Immature natural killer cell (primary cell): ENCODE results near the gene ZNF627. TPM values are rescaled to one million over a fixed set of nuclear protein-coding genes. Genes with fewer than 3 reads are reported as not detected.
A peak's percentile ranks its signal among the peaks of the same experiment; 100 is the strongest.

ENCODE experiments used
- DNase-seq, 3 donors: peaks; one replicate each; pipeline ENCODE4 v3.0.0; 2022; ENCODE audit warnings: mixed read lengths in 1 of 3
- H3K27ac Mint-ChIP-seq, 6 donors: one replicate each; pipeline ENCODE4 v1.8.0; 2020; ENCODE audit warnings: mixed read lengths in 6 of 6, mild to moderate bottlenecking in 5 of 6, inconsistent platforms in 4 of 6, moderate library complexity in 3 of 6
- H3K27me3 Mint-ChIP-seq, 3 donors: one replicate each; pipeline ENCODE4 v1.8.0; 2020 to 2021; ENCODE audit warnings: low read depth in 3 of 3, mild to moderate bottlenecking in 3 of 3, mixed read lengths in 3 of 3, moderate library complexity in 3 of 3, inconsistent platforms in 1 of 3
- H3K36me3 Mint-ChIP-seq, 3 donors: one replicate each; pipeline ENCODE4 v1.8.0; 2020; ENCODE audit warnings: mixed read lengths in 3 of 3, inconsistent platforms in 2 of 3, mild to moderate bottlenecking in 2 of 3
- H3K4me1 Mint-ChIP-seq, 2 donors: one replicate each; pipeline ENCODE4 v1.8.0; 2020; ENCODE audit warnings: inconsistent platforms in 2 of 2, mild to moderate bottlenecking in 2 of 2, mixed read lengths in 2 of 2, moderate library complexity in 1 of 2
- H3K4me3 Mint-ChIP-seq, 5 donors: one replicate each; pipeline ENCODE4 v1.8.0; 2020; ENCODE audit warnings: mild to moderate bottlenecking in 5 of 5, mixed read lengths in 5 of 5, inconsistent platforms in 3 of 5, moderate library complexity in 3 of 5
- H3K9me3 Mint-ChIP-seq, 6 donors: one replicate each; pipeline ENCODE4 v1.8.0; 2020; ENCODE audit warnings: mild to moderate bottlenecking in 6 of 6, mixed read lengths in 6 of 6, inconsistent platforms in 4 of 6, moderate library complexity in 3 of 6
- polyA plus RNA-seq, 3 donors: library from polyadenylated mRNA; unstranded; fragments of 300-500 nt; fragmentation: Illumina TruSeq; gene quantifications; one replicate each; pipeline ENCODE4 v1.2.3, GENCODE V29; 2021

The ZNF627 gene
- polyA plus RNA-seq, 3 donors from 2014 or later = 6.1 to 9.6 (median 6.9) TPM

- DNase-seq = no peak
- no peak overlapping the region for H3K27ac Mint-ChIP-seq
- no peaks in the 10 kb centered on the region for H3K4me1 Mint-ChIP-seq
- H3K9me3 Mint-ChIP-seq = peaks cover 12 to 29% (median 24%) of the 10 kb centered on the region in 6 donors
- peaks cover 16 to 23% (median 19%) of the 10 kb centered on the region in 3 donors for H3K36me3 Mint-ChIP-seq
- H3K27me3 Mint-ChIP-seq = no peaks in the 10 kb centered on the region
- H3K4me3 Mint-ChIP-seq = no peak overlapping the region
Observed at GRCh38 chr19:11652056-11652455, 54.8 kb downstream of the ZNF627 start.

- H3K27me3 Mint-ChIP-seq = no peaks in the 10 kb centered on the region
- peaks cover 12 to 29% (median 24%) of the 10 kb centered on the region in 6 donors for H3K9me3 Mint-ChIP-seq
Observed at GRCh38 chr19:11652492-11652891, 55.2 kb downstream of the ZNF627 start.

GRCh38 chr19:11656535-11656934 is 59.3 kb downstream of the ZNF627 start:
- no peak overlapping the region for H3K4me3 Mint-ChIP-seq
- peaks cover 12 to 24% (median 22%) of the 10 kb centered on the region in 6 donors for H3K9me3 Mint-ChIP-seq
- no peak for DNase-seq
- H3K36me3 Mint-ChIP-seq = peaks cover 16 to 20% (median 19%) of the 10 kb centered on the region in 3 donors
- no peaks in the 10 kb centered on the region for H3K4me1 Mint-ChIP-seq
- H3K27me3 Mint-ChIP-seq = no peaks in the 10 kb centered on the region
- H3K27ac Mint-ChIP-seq = no peak overlapping the region

More at GRCh38 chr19:11652492-11652891, 55.2 kb downstream of the ZNF627 start:
- Mint-ChIP-seq H3K4me3 (no peak overlapping the region), H3K36me3 (peaks cover 16 to 23% (median 19%) of the 10 kb centered on the region in 3 donors), H3K27ac (no peak overlapping the region), H3K4me1 (no peaks in the 10 kb centered on the region)
- DNase-seq = no peak

GRCh38 chr19:11657307-11657706 is 60.0 kb downstream of the ZNF627 start:
- no peak for DNase-seq
- Mint-ChIP-seq H3K27me3 (no peaks in the 10 kb centered on the region), H3K27ac (peak overlapping the region in 1 of 6 donors; percentile 46), H3K4me1 (no peaks in the 10 kb centered on the region), H3K4me3 (no peak overlapping the region), H3K36me3 (peaks cover 10 to 12% (median 11%) of the 10 kb centered on the region in 3 donors), H3K9me3 (peaks cover 8 to 17% (median 15%) of the 10 kb centered on the region in 6 donors)

GRCh38 chr19:11658970-11659369 is 61.7 kb downstream of the ZNF627 start:
- Mint-ChIP-seq H3K27ac (no peak overlapping the region), H3K4me3 (no peak overlapping the region), H3K9me3 (peaks cover 0 to 3% (median 1%) of the 10 kb centered on the region in 6 donors), H3K27me3 (peaks cover 0 to 1% (median 0%) of the 10 kb centered on the region in 3 donors), H3K4me1 (no peaks in the 10 kb centered on the region), H3K36me3 (no peaks in the 10 kb centered on the region)
- no peak for DNase-seq

- no peaks in the 10 kb centered on the region for H3K4me1 Mint-ChIP-seq
- peaks cover 0 to 1% (median 0%) of the 10 kb centered on the region in 3 donors for H3K27me3 Mint-ChIP-seq
- H3K4me3 Mint-ChIP-seq = no peak overlapping the region
- peaks cover 0 to 2% (median 0%) of the 10 kb centered on the region in 6 donors for H3K9me3 Mint-ChIP-seq
- no peaks in the 10 kb centered on the region for H3K36me3 Mint-ChIP-seq
- DNase-seq = no peak
- no peak overlapping the region for H3K27ac Mint-ChIP-seq
Observed at GRCh38 chr19:11659612-11660011, 62.3 kb downstream of the ZNF627 start.

- no peaks in the 10 kb centered on the region for H3K4me1 Mint-ChIP-seq
Observed at GRCh38 chr19:11662278-11662677, 65.0 kb downstream of the ZNF627 start.

GRCh38 chr19:11663181-11663591 is 65.9 kb downstream of the ZNF627 start:
- no peak for DNase-seq
- Mint-ChIP-seq H3K27me3 (peaks cover 0 to 1% (median 0%) of the 10 kb centered on the region in 3 donors), H3K4me1 (no peaks in the 10 kb centered on the region), H3K27ac (no peak overlapping the region), H3K9me3 (no peaks in the 10 kb centered on the region), H3K4me3 (no peak overlapping the region), H3K36me3 (no peaks in the 10 kb centered on the region)

More at GRCh38 chr19:11662278-11662677, 65.0 kb downstream of the ZNF627 start:
- Mint-ChIP-seq H3K9me3 (no peaks in the 10 kb centered on the region), H3K36me3 (no peaks in the 10 kb centered on the region), H3K27ac (no peak overlapping the region), H3K4me3 (no peak overlapping the region), H3K27me3 (peaks cover 0 to 1% (median 0%) of the 10 kb centered on the region in 3 donors)
- no peak for DNase-seq

Other genes with a start within 250 kb of the ZNF627 start
- gene PLPPR2, start 242.1 kb upstream of the ZNF627 start, polyA plus RNA-seq = 1 to 10 TPM; 1.2 to 2.7 (median 1.8) TPM
- gene SWSAP1, start 222.8 kb upstream of the ZNF627 start, polyA plus RNA-seq = 1 to 10 TPM; 7.0 to 8.7 (median 8.3) TPM
- gene EPOR, start 213.2 kb upstream of the ZNF627 start, polyA plus RNA-seq = 1 to 10 TPM; 3.6 to 5.8 (median 5.4) TPM
- gene RGL3, start 178.2 kb upstream of the ZNF627 start, polyA plus RNA-seq = not detected
- gene ODAD3, start 162.4 kb upstream of the ZNF627 start, polyA plus RNA-seq = not detected
- 10 to 100 TPM; 13.7 to 75.6 (median 28.4) TPM for gene PRKCSH, start 161.8 kb upstream of the ZNF627 start, polyA plus RNA-seq
- not detected for gene ELAVL3, start 116.4 kb upstream of the ZNF627 start, polyA plus RNA-seq
- gene ZNF653, start 91.6 kb upstream of the ZNF627 start, polyA plus RNA-seq = 1 to 10 TPM in 2 of 3 donors, under 1 TPM in 1; 0.78 to 3.3 (median 1.1) TPM
- gene ECSIT, start 68.3 kb upstream of the ZNF627 start, polyA plus RNA-seq = 10 to 100 TPM; 25.6 to 29.4 (median 26.2) TPM
- gene CNN1, start 58.6 kb upstream of the ZNF627 start, polyA plus RNA-seq = not detected
- gene ELOF1, start 38.3 kb upstream of the ZNF627 start, polyA plus RNA-seq = 100 to 1,000 TPM in 1 of 3 donors, 10 to 100 TPM in 2; 88.4 to 102 (median 98.3) TPM
- gene ACP5, start 19.8 kb upstream of the ZNF627 start, polyA plus RNA-seq = 10 to 100 TPM; 10.9 to 14.0 (median 13.9) TPM
- 1 to 10 TPM; 1.7 to 5.0 (median 2.4) TPM for gene ZNF823, start 141.5 kb downstream of the ZNF627 start, polyA plus RNA-seq
- 1 to 10 TPM in 2 of 3 donors, under 1 TPM in 1; 0.14 to 7.9 (median 5.2) TPM for gene ZNF441, start 169.5 kb downstream of the ZNF627 start, polyA plus RNA-seq
- gene ZNF491, start 201.0 kb downstream of the ZNF627 start, polyA plus RNA-seq = 1 to 10 TPM in 1 of 3 donors, not detected in 2; 1.1 TPM
- 1 to 10 TPM in 2 of 3 donors, under 1 TPM in 1; 0.34 to 4.5 (median 2.4) TPM for gene ZNF440, start 216.8 kb downstream of the ZNF627 start, polyA plus RNA-seq